ENCODE results near the gene DNM3. TPM values are rescaled to one million over a fixed set of nuclear protein-coding genes. Genes with fewer than 3 reads are reported as not detected.
A peak's percentile ranks its signal among the peaks of the same experiment; 100 is the strongest.

Gene DNM3
- polyA plus RNA-seq, 1 donor (not counting 4 experiments of a cell fraction or from before 2014, with no cell fraction given), result 2.0 TPM

GRCh38 chr1:172269084-172269483 is 427.8 kb downstream of the DNM3 start:
- DNase-seq (ENCODE audit: low read depth, low spot score), result no peak
- Histone ChIP-seq H3K9me1 (ENCODE audit: control insufficient read depth, extremely low read depth, insufficient read depth, low read length) (no peaks in the 10 kb centered on the region), H3K9ac (ENCODE audit: control insufficient read depth, extremely low read depth, insufficient read depth, low read length) (no peak overlapping the region), H2AFZ (ENCODE audit: control insufficient read depth, low read length) (no peak overlapping the region), H3K27ac (ENCODE audit: control insufficient read depth, insufficient read depth, low read length) (no peak overlapping the region), H3K4me2 (ENCODE audit: control insufficient read depth, extremely low read depth, insufficient read depth, low read depth, low read length) (no peak overlapping the region), H4K20me1 (ENCODE audit: control insufficient read depth, extremely low read depth, insufficient read depth, low read length) (no peaks in the 10 kb centered on the region), H3K4me1 (ENCODE audit: control insufficient read depth, extremely low read depth, insufficient read depth, low read length) (no peaks in the 10 kb centered on the region), H3K4me3 (ENCODE audit: control insufficient read depth in 2 of 3, extremely low read depth in 1 of 3, insufficient read depth in 2 of 3, low read depth in 1 of 3, low read length in 3 of 3) (no peak overlapping the region), H3K27me3 (ENCODE audit: control insufficient read depth, extremely low read depth, insufficient read depth, low read length) (no peaks in the 10 kb centered on the region), H3K9me3 (ENCODE audit: control insufficient read depth, low read depth, low read length) (no peaks in the 10 kb centered on the region), H3K79me2 (ENCODE audit: control insufficient read depth, insufficient read depth, low read length) (no peaks in the 10 kb centered on the region), H3K36me3 (ENCODE audit: control insufficient read depth in 2 of 2, extremely low read depth in 1 of 2, insufficient read depth in 2 of 2, low read length in 2 of 2) (no peaks in the 10 kb centered on the region)
- dilution Hi-C loops (cut with MboI; ENCODE audit: extremely low pct_ligation_motif_present, low sequenced_read_pairs), result no loop called here
- peak; percentile 36 for FAIRE-seq
- TF ChIP-seq EZH2 (IDR thresholded peaks at IDR 0.05; ENCODE audit: low read length), result no peak
- no peak for TF ChIP-seq CTCF (optimal IDR thresholded peaks at IDR 0.05 in 1 of 3, IDR thresholded peaks at IDR 0.05 in 1 of 3, conservative IDR thresholded peaks at IDR 0.05 in 1 of 3; ENCODE audit: extremely low read depth in 1 of 3, insufficient read depth in 2 of 3, low read length in 3 of 3)

- no peak for DNase-seq (ENCODE audit: low read depth, low spot score)
- H3K36me3 ChIP-seq (ENCODE audit: control insufficient read depth in 2 of 2, extremely low read depth in 1 of 2, insufficient read depth in 2 of 2, low read length in 2 of 2), result no peaks in the 10 kb centered on the region
- no peak overlapping the region for H3K27ac ChIP-seq (ENCODE audit: control insufficient read depth, insufficient read depth, low read length)
- H4K20me1 ChIP-seq (ENCODE audit: control insufficient read depth, extremely low read depth, insufficient read depth, low read length), result no peaks in the 10 kb centered on the region
- dilution Hi-C loops (cut with MboI; ENCODE audit: extremely low pct_ligation_motif_present, low sequenced_read_pairs), result no loop called here
- TF ChIP-seq CTCF (optimal IDR thresholded peaks at IDR 0.05 in 1 of 3, IDR thresholded peaks at IDR 0.05 in 1 of 3, conservative IDR thresholded peaks at IDR 0.05 in 1 of 3; ENCODE audit: extremely low read depth in 1 of 3, insufficient read depth in 2 of 3, low read length in 3 of 3) (no peak), EZH2 (IDR thresholded peaks at IDR 0.05; ENCODE audit: low read length) (no peak)
- no peak overlapping the region for H3K4me2 ChIP-seq (ENCODE audit: control insufficient read depth, extremely low read depth, insufficient read depth, low read depth, low read length)
- H3K9me3 ChIP-seq (ENCODE audit: control insufficient read depth, low read depth, low read length), result no peaks in the 10 kb centered on the region
- no peak overlapping the region for H3K9ac ChIP-seq (ENCODE audit: control insufficient read depth, extremely low read depth, insufficient read depth, low read length)
- no peak overlapping the region for H3K4me3 ChIP-seq (ENCODE audit: control insufficient read depth in 2 of 3, extremely low read depth in 1 of 3, insufficient read depth in 2 of 3, low read depth in 1 of 3, low read length in 3 of 3)
- FAIRE-seq, result no peak
- no peak overlapping the region for H2AFZ ChIP-seq (ENCODE audit: control insufficient read depth, low read length)
- no peaks in the 10 kb centered on the region for H3K27me3 ChIP-seq (ENCODE audit: control insufficient read depth, extremely low read depth, insufficient read depth, low read length)
- H3K4me1 ChIP-seq (ENCODE audit: control insufficient read depth, extremely low read depth, insufficient read depth, low read length), result no peaks in the 10 kb centered on the region
- no peaks in the 10 kb centered on the region for H3K9me1 ChIP-seq (ENCODE audit: control insufficient read depth, extremely low read depth, insufficient read depth, low read length)
- H3K79me2 ChIP-seq (ENCODE audit: control insufficient read depth, insufficient read depth, low read length), result no peaks in the 10 kb centered on the region
These were observed 428.3 kb downstream of the DNM3 start for GRCh38 chr1:172269644-172270043.
